OCI-LY3 (cell line): ENCODE measurements around the gene VOPP1.

Source experiments
- H2AFZ ChIP-seq: fragments of 200-600, 300-600 bp; shearing (Covaris generic); 2 replicates; pipeline ENCODE4 v1.6.0; 2014; ENCODE audit warnings: antibody characterized with exemption, low read depth, low read length
- H3K27ac ChIP-seq: fragments of 200-600, 300-600 bp; sonication (generic); 2 replicates; pipeline ENCODE4 v1.5.1; 2014; ENCODE audit warnings: mild to moderate bottlenecking, low read length, moderate library complexity, mixed read lengths
- H3K27me3 ChIP-seq: fragments of 200-600, 300-600 bp; sonication (generic); 2 replicates; pipeline ENCODE4 v1.6.1; 2014; ENCODE audit warnings: low read depth, low read length, mixed read lengths
- H3K36me3 ChIP-seq: fragments of 200-600, 300-600 bp; sonication (generic); replicated peaks from 2 replicates; pipeline ENCODE3; 2014; ENCODE audit warnings: low read depth, low read length, mixed read lengths
- H3K4me1 ChIP-seq: fragments of 300-600, 200-600 bp; sonication (generic); 2 replicates; pipeline ENCODE4 v1.6.1; 2014; ENCODE audit warnings: low read length, mixed read lengths
- H3K4me2 ChIP-seq: fragments of 200-600, 300-600 bp; sonication (generic); 2 replicates; pipeline ENCODE4 v1.6.1; 2014; ENCODE audit warnings: low read length, mixed read lengths
- H3K4me3 ChIP-seq: fragments of 300-600, 200-600 bp; sonication (generic); 2 replicates; pipeline ENCODE4 v1.5.1; 2014; ENCODE audit warnings: antibody characterized with exemption, mild to moderate bottlenecking, low read length, moderate library complexity
- H3K79me2 ChIP-seq: fragments of 300-600, 200-600 bp; shearing (Covaris generic); 2 replicates; pipeline ENCODE4 v1.6.1; 2014; ENCODE audit warnings: mild to moderate bottlenecking, low read length, mixed read lengths
- H3K9ac ChIP-seq: fragments of 300-600, 200-600 bp; shearing (Covaris generic); 2 replicates; pipeline ENCODE4 v1.6.0; 2014; ENCODE audit warnings: mild to moderate bottlenecking, low read length, moderate library complexity
- H3K9me3 ChIP-seq: fragments of 200-600, 300-600 bp; shearing (Covaris generic); 2 replicates; pipeline ENCODE4 v1.6.1; 2014; ENCODE audit warnings: low read length, mixed read lengths; ENCODE audit not compliant: insufficient read depth
- H4K20me1 ChIP-seq: fragments of 200-600, 300-600 bp; sonication (generic); 2 replicates; pipeline ENCODE4 v1.6.1; 2016; ENCODE audit warnings: low read length, mixed read lengths; ENCODE audit not compliant: insufficient read depth
- EZH2phosphoT487 ChIP-seq: fragments of 200-600 bp; shearing (Covaris generic); IDR thresholded peaks from 2 replicates; pipeline ENCODE4 v1.6.1; 2018; ENCODE audit warnings: antibody characterized with exemption, mixed run types, low read depth
- TF ChIP-seq, protein P1 (sequence below): fragments of 200-600, 300-600 bp; sonication (generic); IDR thresholded peaks from 2 replicates; pipeline ENCODE4 v1.5.1; 2014; ENCODE audit warnings: antibody characterized with exemption, low read length, low read depth

Gene VOPP1

DNA sequence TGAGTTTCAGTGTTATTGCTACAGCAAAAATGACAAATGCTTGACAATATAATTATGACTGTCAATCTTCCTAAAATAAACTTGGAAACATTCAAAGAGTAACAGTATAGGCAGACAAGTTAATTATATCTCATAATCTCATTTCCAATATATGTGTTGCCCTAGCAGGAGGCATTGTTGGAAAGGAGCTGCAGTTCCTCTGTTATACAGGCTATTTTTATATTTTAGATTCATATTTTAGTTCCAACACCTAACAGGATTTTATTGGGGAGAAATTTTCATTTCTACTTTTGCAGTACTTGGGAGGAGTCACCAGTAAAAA is 19.3 kb downstream of the VOPP1 start:
- H3K9ac ChIP-seq: peak overlapping the region; percentile 78
- peak overlapping the region; percentile 96 for H3K27ac ChIP-seq
- peak overlapping the region; percentile 99 for H3K4me2 ChIP-seq
- peaks cover 100% of the 10 kb centered on the region for H3K4me1 ChIP-seq
- peaks cover 100% of the 10 kb centered on the region for H3K79me2 ChIP-seq
- H2AFZ ChIP-seq: no peak overlapping the region
- peaks cover 20% of the 10 kb centered on the region for H3K36me3 ChIP-seq
- peaks cover 95% of the 10 kb centered on the region for H4K20me1 ChIP-seq
- H3K4me3 ChIP-seq: peak overlapping the region; percentile 74
- H3K9me3 ChIP-seq: no peaks in the 10 kb centered on the region
- no peaks in the 10 kb centered on the region for H3K27me3 ChIP-seq
- TF ChIP-seq, protein P1, sequence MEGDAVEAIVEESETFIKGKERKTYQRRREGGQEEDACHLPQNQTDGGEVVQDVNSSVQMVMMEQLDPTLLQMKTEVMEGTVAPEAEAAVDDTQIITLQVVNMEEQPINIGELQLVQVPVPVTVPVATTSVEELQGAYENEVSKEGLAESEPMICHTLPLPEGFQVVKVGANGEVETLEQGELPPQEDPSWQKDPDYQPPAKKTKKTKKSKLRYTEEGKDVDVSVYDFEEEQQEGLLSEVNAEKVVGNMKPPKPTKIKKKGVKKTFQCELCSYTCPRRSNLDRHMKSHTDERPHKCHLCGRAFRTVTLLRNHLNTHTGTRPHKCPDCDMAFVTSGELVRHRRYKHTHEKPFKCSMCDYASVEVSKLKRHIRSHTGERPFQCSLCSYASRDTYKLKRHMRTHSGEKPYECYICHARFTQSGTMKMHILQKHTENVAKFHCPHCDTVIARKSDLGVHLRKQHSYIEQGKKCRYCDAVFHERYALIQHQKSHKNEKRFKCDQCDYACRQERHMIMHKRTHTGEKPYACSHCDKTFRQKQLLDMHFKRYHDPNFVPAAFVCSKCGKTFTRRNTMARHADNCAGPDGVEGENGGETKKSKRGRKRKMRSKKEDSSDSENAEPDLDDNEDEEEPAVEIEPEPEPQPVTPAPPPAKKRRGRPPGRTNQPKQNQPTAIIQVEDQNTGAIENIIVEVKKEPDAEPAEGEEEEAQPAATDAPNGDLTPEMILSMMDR: no peak
- TF ChIP-seq EZH2phosphoT487: no peak

DNA sequence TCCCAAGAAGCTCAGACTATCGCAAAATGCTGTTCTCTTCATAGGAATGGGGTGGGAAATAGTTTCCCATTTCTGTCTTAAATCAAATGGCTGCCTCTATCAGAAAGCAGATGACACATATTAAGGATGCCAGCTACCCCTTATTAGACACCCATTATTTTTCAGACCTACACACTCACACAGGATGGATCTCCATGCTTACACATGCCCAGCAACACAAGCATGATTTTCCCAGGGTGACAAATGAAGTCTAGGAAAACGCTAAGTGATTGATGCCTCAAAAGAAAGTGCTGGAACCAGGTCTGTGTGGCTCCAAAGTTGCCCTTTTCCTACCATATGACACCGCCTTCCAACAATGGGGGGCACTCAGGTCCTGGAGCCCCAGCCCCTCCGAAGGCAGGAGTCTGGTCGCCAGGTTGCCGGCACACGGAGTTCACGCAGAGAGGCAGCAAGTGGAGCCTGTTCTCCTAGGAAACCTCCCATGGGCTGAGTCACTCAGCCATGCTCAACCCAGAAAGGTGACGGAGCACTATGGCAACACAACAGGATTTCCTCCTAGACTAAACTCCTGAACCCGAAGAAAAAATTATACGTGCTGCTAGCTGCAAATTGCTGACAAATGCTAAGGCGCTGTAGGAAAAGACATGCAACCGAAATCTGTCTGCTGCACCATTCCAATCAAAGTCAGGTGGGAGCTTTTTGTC is 19.8 kb downstream of the VOPP1 start:
- Histone ChIP-seq H3K79me2 (peaks cover 100% of the 10 kb centered on the region), H3K9ac (peak overlapping the region; percentile 78), H3K9me3 (no peaks in the 10 kb centered on the region), H3K4me3 (peak overlapping the region; percentile 74), H3K27ac (peak overlapping the region; percentile 96), H3K4me2 (peak overlapping the region; percentile 99), H3K36me3 (peaks cover 20% of the 10 kb centered on the region), H3K4me1 (peaks cover 100% of the 10 kb centered on the region), H2AFZ (no peak overlapping the region), H4K20me1 (peaks cover 90% of the 10 kb centered on the region), H3K27me3 (no peaks in the 10 kb centered on the region)
- TF ChIP-seq EZH2phosphoT487: no peak
- TF ChIP-seq, protein P1: no peak

DNA sequence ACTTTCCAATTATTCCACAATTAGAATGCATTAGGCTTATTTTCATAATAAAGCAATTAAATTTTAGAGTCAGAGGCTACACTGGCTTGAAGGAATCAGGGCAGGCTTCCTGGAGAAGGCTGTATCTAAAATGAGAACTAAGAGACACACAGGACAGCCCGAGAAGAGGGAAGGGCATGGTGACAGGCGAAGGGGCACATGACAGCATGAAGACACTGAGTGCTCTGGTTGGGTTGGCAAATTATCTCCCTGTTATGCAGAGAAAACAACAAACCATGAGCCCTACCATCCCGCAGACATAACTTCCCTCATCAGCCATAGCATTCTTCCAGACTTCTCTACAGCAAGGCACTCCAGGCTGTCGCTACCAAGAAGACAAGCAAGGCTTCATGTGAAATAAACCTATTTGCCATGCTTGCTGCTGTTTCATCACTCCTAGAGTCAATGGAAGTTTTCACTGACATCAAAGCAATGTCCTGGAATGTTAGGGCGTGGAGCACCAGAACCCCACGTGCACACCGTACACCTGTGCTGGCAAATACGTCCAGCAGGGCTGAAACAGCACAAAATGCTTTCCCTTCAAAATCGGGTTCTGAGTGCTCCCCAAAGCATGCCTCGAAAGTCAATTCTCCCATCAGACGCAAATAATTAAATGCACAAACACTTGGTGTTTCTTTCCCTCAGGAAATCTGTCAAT is 21.3 kb downstream of the VOPP1 start:
- Histone ChIP-seq H3K4me2 (peak overlapping the region; percentile 99), H3K9ac (peak overlapping the region; percentile 78), H3K4me1 (peaks cover 100% of the 10 kb centered on the region), H3K4me3 (peak overlapping the region; percentile 74), H3K36me3 (peaks cover 17% of the 10 kb centered on the region), H2AFZ (no peak overlapping the region), H4K20me1 (peaks cover 76% of the 10 kb centered on the region), H3K27ac (peak overlapping the region; percentile 96), H3K27me3 (no peaks in the 10 kb centered on the region), H3K79me2 (peaks cover 100% of the 10 kb centered on the region), H3K9me3 (no peaks in the 10 kb centered on the region)
- no peak for TF ChIP-seq EZH2phosphoT487
- TF ChIP-seq, protein P1: no peak

DNA sequence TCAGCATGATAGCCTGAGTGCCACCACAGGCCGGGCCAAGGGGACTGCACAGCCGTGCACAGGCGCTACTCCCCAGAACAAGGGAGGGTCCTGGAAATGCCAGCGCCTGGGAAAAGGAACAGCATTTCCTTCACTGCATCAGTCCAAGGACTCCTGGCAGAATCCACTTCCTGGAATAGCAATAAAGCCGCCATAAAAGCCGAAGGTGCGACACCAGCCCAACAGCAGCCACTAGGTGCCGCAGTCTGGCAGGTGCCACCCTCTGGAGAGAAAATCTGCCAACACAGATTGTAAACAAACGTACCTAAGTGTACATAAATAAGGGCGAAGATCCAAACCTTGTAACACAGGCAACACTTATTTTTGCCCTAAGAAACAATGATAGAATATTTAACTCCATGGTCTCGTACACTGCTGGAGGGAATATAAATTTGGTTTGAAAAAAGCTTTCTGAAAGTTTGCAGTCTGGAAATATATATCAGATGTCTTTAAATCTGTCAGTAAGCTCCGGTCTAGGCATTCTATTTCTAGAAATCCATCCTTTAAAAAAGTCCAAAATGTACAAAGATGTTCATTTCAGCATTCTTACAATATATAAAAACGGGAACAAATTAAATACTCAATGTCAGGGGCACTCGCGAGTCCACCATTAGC is 22.2 kb downstream of the VOPP1 start:
- Histone ChIP-seq H3K27me3 (no peaks in the 10 kb centered on the region), H4K20me1 (peaks cover 70% of the 10 kb centered on the region), H3K4me2 (peak overlapping the region; percentile 99), H3K4me3 (peak overlapping the region; percentile 74), H2AFZ (no peak overlapping the region), H3K27ac (peak overlapping the region; percentile 96), H3K79me2 (peaks cover 100% of the 10 kb centered on the region), H3K36me3 (peaks cover 16% of the 10 kb centered on the region), H3K4me1 (peaks cover 100% of the 10 kb centered on the region), H3K9me3 (no peaks in the 10 kb centered on the region), H3K9ac (peak overlapping the region; percentile 78)
- TF ChIP-seq EZH2phosphoT487: no peak
- TF ChIP-seq, protein P1: peak; percentile 97
